ENCODE measurements around the gene AUH.
"Not testable (repeated sequence)": the region's sequence is repeated elsewhere in the genome, so short reads cannot be mapped to it uniquely, and the experiment has no call there.

Gene AUH

GRCh38 chr9:91200692-91201336, 160.9 kb downstream of the AUH start:
- DNase-seq, result no peak

GRCh38 chr9:91199739-91200497, 161.8 kb downstream of the AUH start:
- DNase-seq, result no peak

GRCh38 chr9:91198881-91199280, 162.8 kb downstream of the AUH start:
- not testable (repeated sequence) for DNase-seq

- DNase-seq, result no peak
These were observed 163.3 kb downstream of the AUH start for GRCh38 chr9:91198405-91198804.

- DNase-seq, result peak; percentile 64
These were observed 164.2 kb downstream of the AUH start for GRCh38 chr9:91197232-91198181.

- DNase-seq, result no peak
These were observed 165.4 kb downstream of the AUH start for GRCh38 chr9:91196103-91196950.

GRCh38 chr9:91195372-91196012, 166.2 kb downstream of the AUH start:
- DNase-seq, result no peak

GRCh38 chr9:91193658-91194391, 167.9 kb downstream of the AUH start:
- no peak for DNase-seq

- no peak for DNase-seq
These were observed 168.5 kb downstream of the AUH start for GRCh38 chr9:91193087-91193657.

GRCh38 chr9:91192381-91193086, 169.2 kb downstream of the AUH start:
- no peak for DNase-seq

- DNase-seq, result no peak
These were observed 170.0 kb downstream of the AUH start for GRCh38 chr9:91191411-91192380.

- no peak for DNase-seq
These were observed 171.7 kb downstream of the AUH start for GRCh38 chr9:91190062-91190461.

- DNase-seq, result no peak
These were observed 172.8 kb downstream of the AUH start for GRCh38 chr9:91188719-91189590.

- DNase-seq, result no peak
These were observed 173.8 kb downstream of the AUH start for GRCh38 chr9:91187965-91188344.

GRCh38 chr9:91187311-91187964, 174.3 kb downstream of the AUH start:
- DNase-seq, result no peak

GRCh38 chr9:91186632-91187108, 175.0 kb downstream of the AUH start:
- DNase-seq, result no peak

GRCh38 chr9:91185193-91185886, 176.4 kb downstream of the AUH start:
- no peak for DNase-seq
